HG03354 (cell line): ENCODE results near the gene GULP1.

Source experiments
- ATAC-seq: cut with Tn5 transposase; IDR thresholded peaks from one replicate; pipeline ENCODE4 v1.9.1; 2021; ENCODE audit warnings: mild to moderate bottlenecking; ENCODE audit not compliant: unreplicated experiment, poor library complexity, severe bottlenecking

GULP1 gene

DNA sequence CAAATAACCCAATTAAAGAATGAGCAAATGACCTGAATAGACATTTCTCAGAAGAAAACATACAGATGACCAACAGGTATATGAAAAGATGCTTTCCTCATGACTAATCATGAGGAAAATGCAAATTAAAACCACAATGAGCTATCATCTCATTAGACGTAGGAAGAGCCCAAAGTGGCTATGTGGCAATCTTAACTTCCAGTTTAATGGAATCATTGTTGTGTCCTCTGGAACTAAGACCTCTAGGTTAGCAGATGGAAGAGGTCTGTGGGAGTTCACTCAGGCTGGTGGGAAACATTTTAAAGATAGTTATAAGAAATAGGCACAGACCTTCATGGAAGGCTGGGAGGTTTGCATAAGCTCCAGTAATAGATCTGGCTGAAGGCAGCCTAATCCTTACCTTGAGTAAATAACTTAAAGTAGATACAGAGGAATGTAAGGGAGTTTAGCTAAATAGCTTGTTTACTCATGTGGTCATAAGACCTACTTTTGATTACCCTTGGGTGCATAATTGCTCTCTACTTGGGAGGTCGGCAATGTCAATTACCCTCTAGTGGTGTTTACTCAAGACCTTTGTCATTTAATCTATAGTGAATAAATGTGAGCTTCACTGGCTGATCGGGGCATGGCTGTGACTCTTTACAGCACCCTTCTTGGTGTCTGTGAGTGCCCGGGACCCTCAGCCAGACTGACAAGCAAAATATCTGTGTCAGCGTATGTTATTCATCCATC lies 119.0 kb downstream of the GULP1 start:
- ATAC-seq: no peak

DNA sequence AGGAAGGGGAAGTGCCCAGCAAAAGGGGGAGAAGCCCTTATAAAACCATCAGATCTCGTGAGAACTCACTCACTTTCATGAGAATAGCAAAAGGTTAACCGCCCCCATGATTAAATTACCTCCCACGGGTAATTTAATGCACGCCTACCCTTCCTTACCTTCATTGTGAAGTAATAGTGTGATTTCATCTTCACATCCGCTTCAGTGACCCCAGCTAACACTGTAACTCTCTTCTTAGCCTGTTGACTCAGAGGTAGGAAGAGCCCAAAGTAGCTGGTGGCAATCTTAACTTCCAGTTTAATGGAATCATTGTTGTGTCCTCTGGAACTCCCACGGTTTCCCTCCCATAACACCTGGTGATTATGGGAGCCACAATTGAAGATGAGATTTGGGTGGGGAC lies 120.5 kb downstream of the GULP1 start:
- ATAC-seq: no peak

DNA sequence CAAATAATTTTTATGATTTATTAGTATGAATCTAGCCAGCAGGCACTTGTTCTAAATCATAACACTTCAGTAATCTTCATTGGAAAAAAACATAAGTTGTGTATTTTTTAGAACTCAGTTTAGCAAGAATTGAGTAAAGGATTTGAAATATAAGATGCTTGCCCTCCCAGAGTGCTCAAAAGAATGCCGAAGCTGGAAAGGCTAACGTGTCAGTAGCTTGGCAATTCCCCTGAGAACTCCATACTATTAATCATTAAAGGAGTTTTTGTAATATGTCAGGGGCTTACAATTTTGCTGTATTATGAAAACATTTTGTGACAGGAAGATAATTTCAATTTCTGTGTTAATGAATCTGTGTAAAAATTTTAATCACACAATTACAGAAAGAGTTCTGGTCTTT lies 122.7 kb downstream of the GULP1 start:
- ATAC-seq: no peak

DNA sequence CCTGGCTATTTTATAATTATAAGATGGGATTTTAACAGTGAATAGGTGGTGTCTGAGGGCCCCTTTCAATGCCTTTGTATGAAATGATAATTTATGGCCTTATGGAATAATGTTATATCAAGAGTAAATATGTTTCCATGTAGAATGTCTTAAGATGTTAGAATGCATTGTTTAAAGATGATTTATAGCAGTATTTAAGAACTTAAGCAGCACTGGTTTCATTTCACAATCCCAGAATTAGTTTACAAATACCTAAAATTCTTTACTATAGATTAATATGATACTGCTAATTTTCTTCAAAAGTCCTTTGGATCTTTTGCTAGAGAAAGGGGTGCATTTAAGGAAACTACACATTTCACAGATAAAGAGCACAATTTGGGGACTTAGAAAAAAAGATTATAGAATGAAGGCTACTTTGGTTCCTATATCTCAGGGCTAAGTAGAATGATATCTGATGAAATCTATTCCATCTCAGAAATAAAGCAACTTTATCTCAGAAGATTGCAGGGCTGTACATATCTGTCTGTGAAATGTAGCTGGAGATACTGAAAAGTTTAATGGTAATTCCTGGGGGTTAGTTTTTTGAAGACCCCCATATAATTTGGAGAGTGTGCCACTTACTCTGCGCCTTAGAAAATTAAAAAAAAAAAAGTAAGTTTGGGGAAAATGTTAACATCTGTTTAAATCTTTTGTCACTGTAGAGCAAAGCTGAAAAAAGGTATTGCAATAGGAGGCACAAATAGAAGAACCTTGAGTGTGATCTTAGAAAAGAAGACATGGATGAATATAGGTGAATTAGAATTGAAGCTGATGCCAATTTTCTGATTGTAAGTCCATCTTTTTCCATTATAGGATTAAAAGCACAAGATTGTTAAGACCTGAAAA lies 123.4 kb downstream of the GULP1 start:
- ATAC-seq: no peak

DNA sequence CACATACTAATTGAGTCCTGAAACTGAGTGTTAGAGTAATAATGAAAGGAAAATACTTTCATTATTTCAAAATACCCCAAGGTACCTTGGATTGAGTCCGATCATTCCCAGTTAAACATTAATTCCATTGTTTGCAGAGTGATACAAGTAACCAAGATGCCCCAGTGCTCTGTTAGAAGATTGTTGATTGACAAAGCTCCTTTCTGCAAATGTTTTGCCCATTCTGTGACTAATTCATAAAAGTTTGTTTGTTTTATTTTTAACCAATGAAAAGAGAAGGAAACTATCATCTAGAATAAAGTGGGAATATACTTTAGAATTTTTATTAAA lies 124.0 kb downstream of the GULP1 start:
- peak; percentile 69 for ATAC-seq

DNA sequence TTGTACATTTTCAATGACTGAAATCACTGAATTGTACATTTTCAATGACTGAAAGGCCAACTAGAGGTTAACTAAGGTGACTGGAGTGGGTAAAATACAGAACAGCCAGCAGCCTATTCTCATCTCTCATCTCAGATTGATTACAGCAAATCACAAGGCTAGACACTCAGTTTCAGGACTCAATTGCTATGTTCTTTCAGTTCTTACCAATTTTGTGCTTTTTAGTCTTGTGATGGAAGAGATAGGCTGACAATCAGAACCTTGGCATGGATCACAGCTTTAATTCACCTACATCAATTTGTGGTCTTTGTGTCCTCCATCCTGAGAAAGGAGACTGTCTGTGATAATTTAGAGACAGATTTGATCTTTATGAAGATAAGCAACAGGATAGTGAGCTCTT lies 124.7 kb downstream of the GULP1 start:
- peak; percentile 47 for ATAC-seq

DNA sequence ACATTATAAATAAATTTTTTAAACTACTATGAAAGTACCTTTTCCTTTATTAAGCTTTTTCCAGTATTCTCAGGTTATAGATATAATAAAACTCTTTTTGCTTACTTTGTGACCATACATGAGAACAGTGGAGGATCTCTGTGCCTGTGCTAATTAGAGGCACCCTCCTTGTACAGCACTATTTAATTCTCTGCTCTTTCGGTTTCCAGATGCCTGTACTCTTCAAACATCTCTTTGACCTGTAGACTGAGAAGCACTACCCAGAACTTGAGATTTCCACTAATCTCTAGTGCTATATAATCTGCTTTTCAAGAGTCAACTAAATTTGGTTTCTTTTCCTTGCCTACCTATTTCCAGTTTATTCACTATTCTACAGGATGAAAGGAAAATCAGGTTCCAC lies 131.1 kb downstream of the GULP1 start:
- no peak for ATAC-seq

DNA sequence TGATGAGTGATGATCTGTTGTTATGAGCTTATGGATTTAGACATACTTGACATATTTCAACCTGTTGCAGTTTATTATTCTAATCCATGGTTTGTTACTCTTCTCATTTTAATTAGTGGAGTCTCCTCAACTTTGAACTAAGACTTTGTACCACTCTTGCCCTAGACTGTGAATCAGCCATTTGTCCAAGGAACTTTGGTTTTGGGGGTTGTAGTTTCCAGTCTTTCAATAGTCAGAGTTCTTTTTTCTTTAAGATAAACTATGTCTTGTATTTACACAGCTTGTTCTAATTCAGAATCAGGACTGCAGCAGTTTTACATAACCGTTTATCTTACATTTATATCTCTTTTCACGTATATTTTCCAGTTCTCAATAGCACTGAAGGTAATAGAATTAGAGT lies 133.6 kb downstream of the GULP1 start:
- ATAC-seq: no peak

DNA sequence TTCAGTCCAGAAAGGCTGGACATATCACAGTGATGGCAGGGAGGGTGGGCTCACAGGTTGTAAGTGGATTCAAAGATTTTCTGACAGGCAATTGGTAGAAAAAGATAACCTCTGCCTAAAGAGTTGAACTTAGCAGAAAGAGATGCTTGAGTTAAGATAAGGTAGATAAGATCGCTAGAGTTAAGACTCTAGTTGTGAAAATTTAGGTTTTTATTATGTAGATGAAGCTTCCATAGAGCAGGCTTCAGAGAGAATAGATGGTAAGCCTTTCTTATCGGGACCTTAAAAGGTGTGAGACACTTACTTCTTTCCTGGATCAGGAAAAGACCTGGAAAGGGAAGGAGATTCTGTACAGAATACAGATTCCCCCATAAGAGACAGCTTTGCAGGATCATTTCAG lies 134.4 kb downstream of the GULP1 start:
- ATAC-seq: no peak

DNA sequence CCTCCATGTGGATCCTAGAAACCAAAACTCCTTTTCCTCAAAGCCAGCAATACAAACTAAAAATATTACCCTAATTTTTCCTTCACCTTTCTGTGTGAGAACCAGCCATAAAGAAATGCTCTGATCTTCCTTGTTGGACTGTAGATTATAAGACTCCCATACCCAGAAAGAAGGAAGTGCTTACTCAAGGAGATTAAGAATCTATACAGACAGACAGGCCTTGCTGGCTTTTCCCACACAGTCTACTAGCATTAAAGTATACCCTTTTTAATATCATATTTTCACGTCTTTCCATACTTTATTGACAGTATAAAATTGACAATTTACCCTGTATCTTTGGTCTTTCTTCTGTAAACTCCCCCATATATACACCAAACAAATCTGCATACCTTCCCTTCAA lies 139.0 kb downstream of the GULP1 start:
- ATAC-seq: no peak

DNA sequence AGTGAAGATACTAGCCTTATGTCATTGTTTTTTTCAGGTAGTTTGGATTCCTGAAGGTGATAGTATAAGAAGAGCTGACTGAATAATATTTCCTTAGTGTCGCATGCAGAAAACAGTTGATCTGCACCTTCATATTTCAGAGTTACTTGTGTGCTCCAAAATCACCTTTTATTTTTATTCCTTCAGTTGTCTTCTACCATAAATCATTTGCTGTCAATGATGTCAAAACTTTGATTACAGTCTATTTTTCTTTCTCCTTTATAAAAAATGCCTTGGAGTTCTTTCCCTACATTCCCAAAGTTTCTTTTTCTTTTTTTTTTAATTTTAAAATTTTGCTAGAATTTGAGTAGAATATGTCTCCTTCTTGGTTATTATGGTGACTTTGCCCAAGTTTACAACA lies 142.3 kb downstream of the GULP1 start:
- ATAC-seq: no peak

DNA sequence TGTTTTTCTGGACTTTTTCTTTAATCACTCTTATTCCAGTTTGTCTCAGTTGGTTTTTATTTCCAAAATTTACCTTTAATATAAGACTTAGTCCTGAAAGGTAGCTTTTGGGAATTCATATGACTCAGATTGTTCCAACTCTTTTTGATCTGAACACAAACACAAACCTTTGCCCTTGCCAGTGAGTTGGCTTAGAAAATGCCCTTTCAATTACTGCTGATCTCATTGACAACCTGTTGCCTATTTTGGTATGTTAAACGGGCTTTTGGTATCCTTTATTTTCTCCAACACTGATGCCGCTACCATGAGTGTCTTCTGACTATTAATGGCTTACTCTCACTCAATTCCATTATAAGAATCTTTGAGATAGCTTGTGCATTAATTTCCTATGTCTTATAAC lies 143.4 kb downstream of the GULP1 start:
- no peak for ATAC-seq

DNA sequence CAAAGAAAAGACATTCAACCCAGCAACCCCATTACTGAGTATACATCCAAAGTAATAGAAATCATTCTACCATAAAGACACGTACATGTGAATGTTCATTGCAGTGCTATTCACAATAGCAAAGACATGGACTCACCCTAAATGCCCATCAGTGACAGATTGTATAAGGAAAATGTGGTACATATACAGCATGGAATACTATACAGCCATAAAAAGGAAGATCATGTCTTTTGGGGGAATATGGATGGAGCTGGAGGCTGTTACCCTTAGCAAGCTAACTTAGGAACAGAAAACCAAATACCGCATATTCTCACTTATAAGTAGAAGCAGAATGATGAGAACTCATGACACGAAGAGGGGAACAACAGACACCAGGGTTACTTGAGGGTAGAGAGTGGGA lies 145.9 kb downstream of the GULP1 start:
- ATAC-seq: no peak

DNA sequence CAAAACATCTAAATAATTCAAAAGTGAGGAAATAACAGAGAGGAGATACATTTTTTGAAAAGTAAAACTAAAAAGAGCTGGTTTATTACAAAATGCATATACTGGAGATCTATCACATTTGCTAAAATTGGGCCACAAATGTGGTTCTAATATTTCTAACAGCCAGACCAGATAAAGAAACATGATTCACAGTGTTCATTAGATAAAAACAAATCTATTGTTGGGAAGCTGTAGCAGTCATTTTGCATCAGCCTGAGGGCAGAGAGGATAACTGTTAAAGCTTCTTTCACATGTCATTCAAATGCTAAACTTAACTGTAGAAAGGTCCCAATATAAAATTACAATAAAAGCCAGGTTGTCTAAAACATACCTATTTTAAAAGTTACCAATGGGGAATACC lies 148.3 kb downstream of the GULP1 start:
- no peak for ATAC-seq

DNA sequence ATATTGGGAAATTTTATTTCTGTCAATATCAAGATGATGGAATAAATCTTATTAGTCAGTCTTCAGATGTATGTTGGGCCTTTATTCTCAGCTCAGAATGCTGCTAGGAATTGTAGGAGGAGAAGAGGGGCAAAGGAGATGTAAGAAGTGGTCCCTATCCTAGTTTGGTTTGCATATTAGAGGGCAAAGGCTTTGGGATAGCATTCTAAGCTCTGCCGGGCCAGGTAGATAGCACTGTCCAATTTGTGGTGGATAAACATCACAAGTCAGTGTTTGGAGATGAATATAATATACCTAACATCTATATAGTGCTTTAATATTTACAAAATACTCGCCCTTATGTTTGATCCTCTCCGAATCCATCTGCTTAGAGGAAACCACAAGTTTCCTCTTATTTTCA lies 149.2 kb downstream of the GULP1 start:
- no peak for ATAC-seq

DNA sequence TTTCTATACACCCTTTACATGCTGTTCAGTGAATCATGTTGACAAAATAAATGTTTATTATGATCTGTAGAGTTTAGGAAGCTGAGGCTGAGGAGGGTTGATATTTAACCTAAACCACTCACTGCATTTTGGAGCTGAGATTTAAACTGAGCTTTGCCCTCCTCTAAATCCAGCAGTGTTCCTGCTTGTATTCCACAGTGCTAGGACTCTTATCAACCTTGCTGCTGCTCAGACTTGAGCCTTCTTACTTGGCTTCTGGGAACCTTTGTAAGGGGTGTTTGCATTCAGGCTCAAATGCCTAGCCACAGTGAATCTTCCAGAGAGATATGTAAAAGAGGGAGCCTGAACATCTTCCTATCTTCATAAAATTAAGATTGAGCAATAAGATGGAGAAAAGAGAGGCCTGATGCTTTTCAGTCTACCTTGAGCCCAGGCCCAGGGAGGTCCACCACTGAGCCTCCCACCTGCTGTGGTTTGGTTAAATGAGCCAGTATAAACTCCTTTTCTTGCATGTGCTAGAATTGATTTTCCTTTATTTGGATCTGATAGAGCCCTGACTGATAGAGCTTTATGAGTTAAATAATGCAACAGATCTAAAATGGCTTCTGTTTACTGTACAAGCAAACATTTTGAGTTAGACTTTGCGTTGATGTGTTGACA lies 149.7 kb downstream of the GULP1 start:
- no peak for ATAC-seq

DNA sequence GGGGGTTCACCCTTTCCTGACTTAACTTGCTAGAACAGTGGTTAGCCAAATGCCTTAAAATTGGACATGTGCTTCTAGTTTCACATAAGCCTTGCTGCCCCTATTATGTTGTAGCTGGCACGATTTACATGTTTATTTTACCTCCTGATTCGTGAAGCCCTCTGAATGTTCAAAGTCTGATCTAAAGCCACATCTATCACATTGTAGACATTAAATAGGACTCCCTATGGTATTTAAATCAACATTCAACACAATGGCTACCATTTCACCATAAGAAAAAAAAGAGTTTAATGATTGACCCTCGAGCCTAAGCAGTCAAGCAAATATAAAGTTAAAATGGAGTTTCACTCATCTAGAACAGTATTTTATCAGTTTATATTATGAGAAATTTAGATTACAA lies 151.5 kb downstream of the GULP1 start:
- ATAC-seq: no peak

DNA sequence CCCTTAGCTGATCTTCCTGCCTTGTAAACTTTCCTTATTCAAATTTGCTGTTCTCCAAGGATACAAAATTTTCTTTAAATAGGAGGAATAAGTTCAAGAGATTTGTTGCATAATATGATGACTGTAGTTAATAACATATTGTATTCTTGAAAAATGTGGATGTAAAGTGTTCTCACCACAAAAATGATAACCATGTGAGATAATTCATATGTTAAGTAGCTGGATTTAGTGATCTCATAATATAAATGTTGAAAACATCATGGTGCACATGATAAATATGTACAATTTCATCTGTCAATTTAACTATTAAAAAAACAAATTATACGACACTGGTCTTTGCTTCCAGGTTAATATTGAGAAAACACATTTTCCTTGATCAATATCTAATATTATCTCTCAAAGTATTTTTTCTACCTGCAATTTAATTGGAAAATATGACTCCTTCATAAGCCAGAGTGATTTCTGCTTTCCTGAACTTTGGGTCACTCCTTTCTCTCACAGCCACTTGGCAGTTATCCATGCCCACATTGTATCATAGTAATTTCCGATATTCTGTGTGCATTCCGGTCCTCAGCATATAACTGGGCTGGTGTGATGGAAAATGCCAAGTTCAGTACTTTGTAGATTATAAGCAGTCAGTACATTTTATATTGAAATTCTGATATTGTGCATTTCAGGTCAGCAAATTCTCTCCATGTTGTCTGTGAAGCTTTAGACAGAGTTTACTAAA lies 152.6 kb downstream of the GULP1 start:
- ATAC-seq: no peak

DNA sequence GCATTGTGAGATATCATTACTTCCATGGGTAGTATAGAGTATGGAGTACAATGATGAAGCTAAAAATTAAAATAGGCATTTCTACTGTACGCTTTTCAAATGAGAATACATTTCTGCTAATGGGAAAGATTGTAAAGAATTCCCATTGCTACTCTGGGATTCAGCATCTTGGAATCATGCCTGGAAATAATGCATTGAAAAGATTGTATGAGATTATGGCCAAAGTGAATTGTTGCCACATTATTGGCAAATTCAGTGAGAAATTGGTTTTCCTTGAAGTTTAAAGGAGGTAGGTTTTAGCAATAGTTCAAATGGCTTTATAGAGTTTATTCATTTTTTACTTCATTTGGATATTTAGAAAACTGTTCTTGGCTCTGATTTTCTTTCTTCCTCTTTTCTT lies 157.9 kb downstream of the GULP1 start:
- ATAC-seq: no peak

DNA sequence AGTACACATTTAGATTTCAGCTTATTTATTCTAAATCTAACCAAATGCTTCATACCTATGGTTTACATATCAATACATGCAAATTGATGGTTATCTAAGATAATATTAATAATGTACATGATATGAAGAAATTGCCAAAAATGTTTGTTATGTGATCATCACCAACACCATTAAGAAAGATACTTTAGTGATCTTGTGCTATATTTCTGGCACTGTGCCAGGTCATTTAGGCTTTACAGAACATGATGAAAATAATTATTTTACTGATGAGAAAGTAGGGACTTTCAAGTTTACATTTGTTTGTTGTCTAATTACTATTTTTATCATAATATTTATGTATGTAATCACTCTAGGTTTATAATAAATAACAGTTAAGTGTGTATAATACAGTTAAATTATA lies 158.3 kb downstream of the GULP1 start:
- no peak for ATAC-seq
